SK-N-SH (cell line): ENCODE data around the gene MYO18B. TPM values are rescaled to one million over a fixed set of nuclear protein-coding genes. Genes with fewer than 3 reads are reported as not detected.

Experiments used
- CTCF ChIA-PET: fragments of 300-600, 350-600 bp; formaldehyde crosslinking; extraction: SDS; loops from one replicate; lab custom pipeline; 2021; lab: Yijun Ruan, JAX
- POLR2A ChIA-PET: fragments of 350-600 bp; sonication (Branson Sonifier 250); formaldehyde crosslinking; extraction: SDS; loops from one replicate; lab custom pipeline; 2020; ENCODE audit warnings: antibody characterized with exemption, inconsistent platforms; lab: Yijun Ruan, JAX
- DNase-seq: peaks from one replicate; pipeline ENCODE4 v3.0.0; 2012
- H2AFZ ChIP-seq: fragments of 200-600 bp; sonication (generic); 2 replicates; pipeline ENCODE4 v1.8.1; 2016; ENCODE audit warnings: antibody characterized with exemption, mild to moderate bottlenecking, low read depth
- H3F3A ChIP-seq: fragments of 200-600 bp; sonication (generic); replicated peaks from 2 replicates; pipeline ENCODE3; 2016; ENCODE audit warnings: antibody characterized with exemption, mild to moderate bottlenecking; ENCODE audit not compliant: insufficient read depth
- H3K27ac ChIP-seq, 2 experiments: fragments of 200-500 bp in 1 of 2; fragments of 200-600 bp in 1 of 2; sonication (Bioruptor generic) in 1 of 2; sonication (generic), shearing (Covaris generic) in 1 of 2; 2 replicates each; pipeline versions ENCODE4 v1.5.1 to v1.6.1; 2014 to 2016; ENCODE audit warnings: low read depth in 2 of 2, inconsistent platforms in 1 of 2, low read length in 1 of 2, mild to moderate bottlenecking in 1 of 2, mixed read lengths in 1 of 2
- H3K27me3 ChIP-seq: fragments of 200-600 bp; sonication (generic), shearing (Covaris generic); 2 replicates; pipeline ENCODE4 v1.6.1; 2016; ENCODE audit warnings: mixed run types; ENCODE audit not compliant: insufficient read depth
- H3K36me3 ChIP-seq, 2 experiments: fragments of 200-500 bp in 1 of 2; fragments of 200-600 bp in 1 of 2; sonication (Bioruptor generic) in 1 of 2; sonication (generic) in 1 of 2; replicated peaks in 1 of 2; 2 replicates each; pipeline versions ENCODE3 to v1.5.1; 2014 to 2016; ENCODE audit warnings: low read length in 1 of 2, mild to moderate bottlenecking in 1 of 2; ENCODE audit not compliant: insufficient read depth in 2 of 2, control insufficient read depth in 1 of 2
- H3K4me1 ChIP-seq, 2 experiments: fragments of 200-500 bp in 1 of 2; fragments of 200-600 bp in 1 of 2; sonication (Bioruptor generic) in 1 of 2; sonication (generic), shearing (Covaris generic) in 1 of 2; 2 replicates each; pipeline versions ENCODE4 v1.5.1 to v1.6.1; 2014 to 2016; ENCODE audit warnings: low read depth in 1 of 2, low read length in 1 of 2, mixed run types in 1 of 2; ENCODE audit not compliant: insufficient read depth in 2 of 2, control insufficient read depth in 1 of 2
- H3K4me2 ChIP-seq: fragments of 200-600 bp; sonication (generic), shearing (Covaris generic); 2 replicates; pipeline ENCODE4 v1.6.1; 2017; ENCODE audit warnings: mixed run types
- H3K4me3 ChIP-seq, 2 experiments: fragments of 200-500 bp in 1 of 2; fragments of 200-600 bp in 1 of 2; sonication (Bioruptor generic) in 1 of 2; sonication (generic), shearing (Covaris generic) in 1 of 2; 2 replicates each; pipeline versions ENCODE4 v1.5.1 to v1.8.1; 2014 to 2016; ENCODE audit warnings: low read depth in 2 of 2, inconsistent platforms in 1 of 2, low read length in 1 of 2, mild to moderate bottlenecking in 1 of 2, mixed read lengths in 1 of 2, moderate library complexity in 1 of 2
- H3K79me2 ChIP-seq: fragments of 200-600 bp; sonication (generic); 2 replicates; pipeline ENCODE4 v1.8.1; 2017; ENCODE audit warnings: mild to moderate bottlenecking; ENCODE audit not compliant: insufficient read depth
- H3K9ac ChIP-seq: fragments of 200-600 bp; sonication (generic); 2 replicates; pipeline ENCODE4 v1.6.1; 2017; ENCODE audit warnings: mixed run types
- H3K9me2 ChIP-seq: fragments of 200-600 bp; sonication (generic); 2 replicates; pipeline ENCODE4 v1.6.1; 2017; ENCODE audit warnings: mixed run types
- H3K9me3 ChIP-seq: fragments of 200-600 bp; sonication (generic); 2 replicates; pipeline ENCODE4 v1.6.1; 2017; ENCODE audit warnings: mixed run types, mild to moderate bottlenecking, moderate library complexity
- H4K20me1 ChIP-seq: fragments of 200-600 bp; sonication (generic); 2 replicates; pipeline ENCODE4 v1.6.1; 2017; ENCODE audit warnings: mild to moderate bottlenecking, mixed run types; ENCODE audit not compliant: insufficient read depth
- CHD2 ChIP-seq: fragments of 150-350 bp; IDR thresholded peaks from 2 replicates; pipeline ENCODE4 v1.6.1; 2018; ENCODE audit warnings: low read length; ENCODE audit not compliant: partially characterized antibody
- ELF1 ChIP-seq: IDR thresholded peaks from 2 replicates; pipeline ENCODE4 v1.4.0; 2012
- EP300 ChIP-seq, 2 experiments: IDR thresholded peaks; 2 replicates each; pipeline versions ENCODE4 v1.4.0 to v1.6.1; 2012; ENCODE audit warnings: borderline replicate concordance in 1 of 2, low read depth in 1 of 2, low read length in 1 of 2
- FOSL2 ChIP-seq: IDR thresholded peaks from 2 replicates; pipeline ENCODE4 v1.4.0; 2012; ENCODE audit warnings: low read depth, mild to moderate bottlenecking, moderate library complexity, borderline replicate concordance
- FOXJ3 ChIP-seq: sonication (generic); formaldehyde crosslinking; IDR thresholded peaks from 2 replicates; pipeline ENCODE4 v1.5.1; 2020; ENCODE audit warnings: mild to moderate bottlenecking, missing genetic modification reagents
- GABPA ChIP-seq: IDR thresholded peaks from 2 replicates; pipeline ENCODE4 v1.4.0; 2012; ENCODE audit warnings: low read depth, mild to moderate bottlenecking
- GATA2 ChIP-seq: sonication (generic); formaldehyde crosslinking; IDR thresholded peaks from 2 replicates; pipeline ENCODE4 v1.5.0; 2020; ENCODE audit warnings: mild to moderate bottlenecking, missing genetic modification reagents
- IRF3 ChIP-seq: fragments of 150-350 bp; IDR thresholded peaks from 2 replicates; pipeline ENCODE4 v1.6.1; 2016; ENCODE audit warnings: mild to moderate bottlenecking, low read depth, low read length
- JUND ChIP-seq: IDR thresholded peaks from 2 replicates; pipeline ENCODE4 v1.4.0; 2012
- NRF1 ChIP-seq: IDR thresholded peaks from 2 replicates; pipeline ENCODE4 v1.6.1; 2012; ENCODE audit warnings: low read depth, mild to moderate bottlenecking, low read length
- RAD21 ChIP-seq: IDR thresholded peaks from 2 replicates; pipeline ENCODE4 v1.6.1; 2012; ENCODE audit warnings: mild to moderate bottlenecking, low read length
- RCOR1 ChIP-seq: fragments of 150-350 bp; IDR thresholded peaks from 2 replicates; pipeline ENCODE4 v1.6.1; 2017; ENCODE audit warnings: antibody characterized with exemption, low read length
- REST ChIP-seq: IDR thresholded peaks from 2 replicates; pipeline ENCODE4 v1.6.1; 2012; ENCODE audit warnings: mild to moderate bottlenecking, low read depth, low read length, moderate library complexity
- RFX5 ChIP-seq: IDR thresholded peaks from 2 replicates; pipeline ENCODE4 v1.6.1; 2012; ENCODE audit warnings: mild to moderate bottlenecking, improper control_type of control experiment, low read length
- SIN3A ChIP-seq: IDR thresholded peaks from 2 replicates; pipeline ENCODE4 v1.6.1; 2012; ENCODE audit warnings: low read depth, mild to moderate bottlenecking, low read length, moderate library complexity, borderline replicate concordance
- SMC3 ChIP-seq: IDR thresholded peaks from 2 replicates; pipeline ENCODE4 v1.6.1; 2012; ENCODE audit warnings: low read depth, low read length, improper control_type of control experiment
- TAF1 ChIP-seq: IDR thresholded peaks from 2 replicates; pipeline ENCODE4 v1.6.1; 2012; ENCODE audit warnings: low read depth, mild to moderate bottlenecking, low read length, moderate library complexity, borderline replicate concordance
- TEAD4 ChIP-seq: IDR thresholded peaks from 2 replicates; pipeline ENCODE4 v1.4.0; 2012; ENCODE audit warnings: mild to moderate bottlenecking, borderline replicate concordance; ENCODE audit not compliant: insufficient read depth
- USF1 ChIP-seq: IDR thresholded peaks from 2 replicates; pipeline ENCODE4 v1.4.0; 2012; ENCODE audit warnings: low read depth, borderline replicate concordance
- WGBS: methylation state at CpG from one replicate; pipeline ENCODE4 v1.1.6; 2017; ENCODE audit warnings: low lambda C conversion rate; 5-methylcytosine and 5-hydroxymethylcytosine counted together
- polyA plus RNA-seq, 3 experiments: library from polyadenylated mRNA; depleted of rRNA; stranded (reverse); fragments of >200 nt; gene quantifications; 2 replicates each; pipeline ENCODE4 v1.2.3, GENCODE V29; 2012

MYO18B gene
- polyA plus RNA-seq, 1 of the 3 experiments (the other 2 are of a cell fraction), result 0.05 TPM

- TF ChIP-seq JUND, result no peak
- no peak for TF ChIP-seq SIN3A
- TF ChIP-seq GABPA, result no peak
- TF ChIP-seq RFX5, result no peak
- TF ChIP-seq EP300 (IDR thresholded peaks at IDR 0.05; ENCODE audit: borderline replicate concordance in 1 of 2, low read depth in 1 of 2, low read length in 1 of 2), result no peak
- no peak for TF ChIP-seq TEAD4
- TF ChIP-seq TAF1, result no peak
These were observed 92.5 kb downstream of the MYO18B start (continued) for GRCh38 chr22:25834490-25834889.

- TF ChIP-seq SMC3 (no peak), JUND (no peak)
- no peaks in the 10 kb centered on the region for H3F3A ChIP-seq
- H3K4me3 ChIP-seq, result no peak overlapping the region
- no peak for DNase-seq
- ChIA-PET CTCF (interaction anchor here (1.6 kb wide), 1 partner anchor 19 kb away, joined by 3 read pairs; no protein-coding TSS in a partner anchor), POLR2A (no interaction called here)
- H3K4me1 ChIP-seq, result peaks cover 0 to 7% of the 10 kb centered on the region in 2 experiments; a peak in 1 of 4 replicates
- H3K36me3 ChIP-seq, result no peaks in the 10 kb centered on the region
- no peaks in the 10 kb centered on the region for H3K9me2 ChIP-seq
- no peaks in the 10 kb centered on the region for H3K9me3 ChIP-seq
- H3K4me2 ChIP-seq, result no peak overlapping the region
- 22% methylated on average over 6 of the region's 7 CpGs for WGBS
- no peak overlapping the region for H2AFZ ChIP-seq
- no peaks in the 10 kb centered on the region for H4K20me1 ChIP-seq
- no peak overlapping the region for H3K27ac ChIP-seq
- H3K79me2 ChIP-seq, result no peaks in the 10 kb centered on the region
- no peaks in the 10 kb centered on the region for H3K27me3 ChIP-seq
- H3K9ac ChIP-seq, result no peak overlapping the region
These were observed 93.4 kb downstream of the MYO18B start for GRCh38 chr22:25835348-25835747.

- DNase-seq, result no peak
- no peak overlapping the region for H3K4me2 ChIP-seq
- H3K27ac ChIP-seq, result no peak overlapping the region
- no peaks in the 10 kb centered on the region for H3K9me2 ChIP-seq
- no peak for TF ChIP-seq RCOR1
- no peak for TF ChIP-seq ELF1
- no peak for TF ChIP-seq CHD2
- no peak for TF ChIP-seq SMC3
- TF ChIP-seq GABPA, result no peak
- TF ChIP-seq GATA2 (CRISPR knock-in tag), result no peak
- no peak for TF ChIP-seq USF1
- TF ChIP-seq TEAD4, result no peak
- no peak for TF ChIP-seq REST
- TF ChIP-seq SIN3A, result no peak
- no peak for TF ChIP-seq RAD21
- no peak for TF ChIP-seq NRF1
- TF ChIP-seq FOXJ3 (CRISPR knock-in tag), result no peak
- no peak for TF ChIP-seq IRF3
- TF ChIP-seq FOSL2, result no peak
- ChIA-PET CTCF (no interaction called here), POLR2A (no interaction called here)
- H3K9ac ChIP-seq, result no peak overlapping the region
- H2AFZ ChIP-seq, result no peak overlapping the region
- no peaks in the 10 kb centered on the region for H4K20me1 ChIP-seq
- no peaks in the 10 kb centered on the region for H3F3A ChIP-seq
- H3K9me3 ChIP-seq, result no peaks in the 10 kb centered on the region
- H3K79me2 ChIP-seq, result no peaks in the 10 kb centered on the region
- no peaks in the 10 kb centered on the region for H3K36me3 ChIP-seq
- no peaks in the 10 kb centered on the region for H3K27me3 ChIP-seq
- H3K4me1 ChIP-seq, result peaks cover 0 to 7% of the 10 kb centered on the region in 2 experiments; a peak in 1 of 4 replicates
- no peak overlapping the region for H3K4me3 ChIP-seq
- WGBS, result 48% methylated on average over 9 of the region's 9 CpGs
These were observed 95.4 kb downstream of the MYO18B start for GRCh38 chr22:25837288-25837900.
